ENCODE measurements around the gene ZDHHC9.

The ZDHHC9 gene

GRCh38 chrX:129768186-129768585 lies 75.5 kb downstream of the ZDHHC9 start:
- Mint-ChIP-seq H3K36me3 (ENCODE audit: low read depth) (no peaks in the 10 kb centered on the region), H3K9me3 (peaks cover 20% of the 10 kb centered on the region), H3K27ac (no peak overlapping the region), H3K27me3 (ENCODE audit: low read depth, poor library complexity) (peaks cover 8% of the 10 kb centered on the region), H3K4me3 (no peak overlapping the region), H3K4me1 (no peaks in the 10 kb centered on the region)
- TF ChIP-seq CTCF (IDR thresholded peaks at IDR 0.05): no peak
- no peak for DNase-seq

- H3K4me1 Mint-ChIP-seq: no peaks in the 10 kb centered on the region
- no peak for TF ChIP-seq CTCF (IDR thresholded peaks at IDR 0.05)
- no peak overlapping the region for H3K4me3 Mint-ChIP-seq
- no peak for DNase-seq
- peaks cover 26% of the 10 kb centered on the region for H3K9me3 Mint-ChIP-seq
- no peak overlapping the region for H3K27ac Mint-ChIP-seq
- H3K36me3 Mint-ChIP-seq (ENCODE audit: low read depth): no peaks in the 10 kb centered on the region
- peaks cover 12% of the 10 kb centered on the region for H3K27me3 Mint-ChIP-seq (ENCODE audit: low read depth, poor library complexity)
These were observed 80.0 kb downstream of the ZDHHC9 start for GRCh38 chrX:129763666-129764065.

- Mint-ChIP-seq H3K36me3 (ENCODE audit: low read depth) (no peaks in the 10 kb centered on the region), H3K4me3 (no peak overlapping the region), H3K9me3 (peaks cover 25% of the 10 kb centered on the region), H3K27me3 (ENCODE audit: low read depth, poor library complexity) (peaks cover 12% of the 10 kb centered on the region), H3K27ac (no peak overlapping the region), H3K4me1 (no peaks in the 10 kb centered on the region)
- no peak for TF ChIP-seq CTCF (IDR thresholded peaks at IDR 0.05)
- DNase-seq: no peak
These were observed 81.2 kb downstream of the ZDHHC9 start for GRCh38 chrX:129762448-129762847.

- no peak for DNase-seq
- Mint-ChIP-seq H3K36me3 (ENCODE audit: low read depth) (no peaks in the 10 kb centered on the region), H3K4me3 (no peak overlapping the region), H3K4me1 (no peaks in the 10 kb centered on the region), H3K27ac (no peak overlapping the region), H3K27me3 (ENCODE audit: low read depth, poor library complexity) (peaks cover 12% of the 10 kb centered on the region), H3K9me3 (peaks cover 22% of the 10 kb centered on the region)
- no peak for TF ChIP-seq CTCF (IDR thresholded peaks at IDR 0.05)
These were observed 82.1 kb downstream of the ZDHHC9 start for GRCh38 chrX:129761596-129761995.

GRCh38 chrX:129760981-129761380 lies 82.7 kb downstream of the ZDHHC9 start:
- no peak overlapping the region for H3K27ac Mint-ChIP-seq
- H3K36me3 Mint-ChIP-seq (ENCODE audit: low read depth): no peaks in the 10 kb centered on the region
- no peak for TF ChIP-seq CTCF (IDR thresholded peaks at IDR 0.05)
- peaks cover 6% of the 10 kb centered on the region for H3K4me1 Mint-ChIP-seq
- peaks cover 9% of the 10 kb centered on the region for H3K27me3 Mint-ChIP-seq (ENCODE audit: low read depth, poor library complexity)
- peaks cover 18% of the 10 kb centered on the region for H3K9me3 Mint-ChIP-seq
- no peak overlapping the region for H3K4me3 Mint-ChIP-seq
- DNase-seq: no peak

GRCh38 chrX:129760155-129760554 lies 83.5 kb downstream of the ZDHHC9 start:
- TF ChIP-seq CTCF (IDR thresholded peaks at IDR 0.05): no peak
- Mint-ChIP-seq H3K4me3 (no peak overlapping the region), H3K36me3 (ENCODE audit: low read depth) (no peaks in the 10 kb centered on the region), H3K4me1 (peaks cover 7% of the 10 kb centered on the region), H3K27me3 (ENCODE audit: low read depth, poor library complexity) (peaks cover 7% of the 10 kb centered on the region), H3K27ac (no peak overlapping the region), H3K9me3 (peaks cover 16% of the 10 kb centered on the region)
- DNase-seq: no peak
